Activated gamma-delta T cell treated with Interleukin-2 at 50 U/mL for 16 hours (primary cell): Measurements from ENCODE around the gene ATF5.
"Not testable (repeated sequence)": the region's sequence is repeated elsewhere in the genome, so short reads cannot be mapped to it uniquely, and the experiment has no call there.

Experiments
- DNase-seq: peaks from one replicate; pipeline ENCODE4 v3.0.0-alpha.2; 2020

The ATF5 gene

DNA sequence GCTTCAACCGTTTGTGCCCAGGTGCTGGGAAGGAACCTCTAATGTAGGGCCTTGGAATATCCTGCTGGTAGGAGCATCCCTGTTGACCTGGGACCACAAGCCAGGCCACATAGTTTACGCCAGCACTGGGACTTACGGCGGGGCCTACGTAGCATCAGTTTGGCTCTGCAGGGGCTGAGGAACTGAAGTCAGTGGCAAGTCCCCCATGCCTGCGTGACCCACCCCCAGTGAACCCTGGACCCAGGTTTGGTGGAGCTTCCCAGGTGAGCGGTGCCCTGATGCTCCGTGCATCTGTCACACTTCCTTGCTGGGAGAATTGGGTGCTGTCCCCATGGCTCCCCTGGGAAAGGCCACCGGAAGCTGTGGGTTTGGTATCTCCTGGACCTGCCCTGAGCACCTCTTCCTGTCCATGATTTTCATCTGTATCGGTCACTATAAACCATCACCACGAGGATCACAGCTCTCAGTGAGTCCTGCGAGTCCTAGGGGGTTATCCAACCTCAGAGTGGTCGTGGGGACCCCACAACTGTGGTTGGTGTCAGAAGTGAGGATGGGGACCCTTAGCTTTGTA lies 22.0 kb downstream of the ATF5 start:
- DNase-seq, result no peak

DNA sequence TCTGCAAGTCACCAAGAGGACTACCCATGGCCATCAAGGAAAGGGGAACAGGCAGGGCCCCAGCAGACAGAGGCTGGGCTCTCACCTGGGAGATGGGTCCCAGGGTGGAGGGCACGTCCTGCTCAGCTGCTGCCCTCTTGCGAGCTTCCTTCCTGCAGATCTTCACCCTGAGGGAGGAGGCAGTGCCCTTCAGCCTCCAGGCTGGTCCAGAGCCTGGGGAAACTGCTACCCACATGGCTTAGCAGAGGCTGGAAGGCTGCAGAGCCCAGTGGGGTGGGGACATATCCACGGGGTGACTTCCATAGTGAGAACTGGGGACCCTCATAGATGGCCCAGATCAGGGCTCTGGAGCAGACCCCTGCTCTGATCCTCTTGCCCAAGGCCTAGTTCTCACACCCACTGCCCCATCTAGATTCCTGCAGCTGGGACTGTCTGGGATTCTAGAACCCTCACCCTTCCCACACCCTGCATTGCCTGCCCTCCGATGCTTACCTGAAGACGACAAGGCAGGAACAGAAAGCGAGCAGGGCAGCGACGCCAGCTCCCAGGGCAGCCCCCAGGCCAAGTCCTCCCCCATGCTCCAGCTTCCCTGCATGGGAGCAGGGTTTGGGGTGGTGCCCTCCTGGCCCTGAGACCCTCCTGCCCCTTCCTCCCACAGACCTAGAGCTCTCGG lies 22.9 kb downstream of the ATF5 start:
- DNase-seq, result no peak

DNA sequence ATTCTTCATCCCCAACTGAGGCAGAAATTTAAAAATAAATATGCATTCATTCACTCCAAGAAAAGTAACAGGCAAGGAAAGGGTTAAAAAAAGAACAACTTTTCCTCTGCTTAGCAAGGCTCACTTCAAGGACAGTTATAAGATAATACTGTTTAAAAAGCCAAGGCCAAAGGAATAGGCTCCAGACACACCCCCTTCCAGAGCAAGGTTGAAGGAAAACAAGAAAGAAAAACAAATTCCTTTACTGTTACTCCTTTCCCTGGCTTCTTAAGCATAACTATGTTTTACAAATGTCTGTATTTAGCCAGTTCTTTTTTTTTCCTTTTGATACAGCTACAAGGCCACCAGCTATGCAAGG lies 23.5 kb downstream of the ATF5 start:
- no peak for DNase-seq

DNA sequence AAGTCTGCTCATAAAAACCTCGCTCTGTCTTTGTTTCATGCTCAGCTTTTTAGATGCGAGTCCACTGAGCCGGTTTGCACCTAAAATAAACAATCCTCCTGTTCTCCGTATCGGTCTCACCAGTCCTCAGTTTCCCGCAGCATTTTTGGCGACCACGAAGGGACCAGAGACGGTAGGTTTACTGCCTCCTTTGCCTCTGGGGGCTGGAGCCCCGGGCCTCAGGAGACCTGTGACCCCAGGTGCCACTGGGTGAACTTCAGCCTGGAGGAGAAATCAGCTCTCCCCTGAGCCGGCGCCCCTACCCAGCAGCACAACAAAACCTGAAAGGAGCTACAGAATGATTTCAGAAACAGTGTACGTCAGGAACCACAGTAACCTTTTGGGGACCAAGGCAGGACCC lies 23.9 kb downstream of the ATF5 start:
- DNase-seq, result no peak

DNA sequence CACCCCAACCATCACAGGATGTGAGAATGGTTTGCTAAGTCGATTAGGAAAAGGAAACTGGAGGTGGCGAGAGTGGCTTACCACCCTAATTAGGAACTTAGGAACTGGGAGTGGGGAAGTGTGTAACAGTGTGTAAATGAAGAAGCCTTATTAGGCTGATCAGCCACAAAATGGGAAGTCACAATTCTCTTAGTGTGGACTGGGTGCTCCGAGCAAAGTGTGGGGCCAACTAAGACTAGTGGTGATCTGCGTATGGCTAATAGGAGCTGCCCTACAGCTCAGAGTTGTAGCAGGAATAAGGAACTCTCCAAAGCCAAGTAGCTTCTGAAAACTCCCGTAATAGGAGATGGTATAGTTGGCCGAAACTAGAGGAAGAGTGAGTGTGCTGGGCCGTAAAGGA lies 24.4 kb downstream of the ATF5 start:
- no peak for DNase-seq

DNA sequence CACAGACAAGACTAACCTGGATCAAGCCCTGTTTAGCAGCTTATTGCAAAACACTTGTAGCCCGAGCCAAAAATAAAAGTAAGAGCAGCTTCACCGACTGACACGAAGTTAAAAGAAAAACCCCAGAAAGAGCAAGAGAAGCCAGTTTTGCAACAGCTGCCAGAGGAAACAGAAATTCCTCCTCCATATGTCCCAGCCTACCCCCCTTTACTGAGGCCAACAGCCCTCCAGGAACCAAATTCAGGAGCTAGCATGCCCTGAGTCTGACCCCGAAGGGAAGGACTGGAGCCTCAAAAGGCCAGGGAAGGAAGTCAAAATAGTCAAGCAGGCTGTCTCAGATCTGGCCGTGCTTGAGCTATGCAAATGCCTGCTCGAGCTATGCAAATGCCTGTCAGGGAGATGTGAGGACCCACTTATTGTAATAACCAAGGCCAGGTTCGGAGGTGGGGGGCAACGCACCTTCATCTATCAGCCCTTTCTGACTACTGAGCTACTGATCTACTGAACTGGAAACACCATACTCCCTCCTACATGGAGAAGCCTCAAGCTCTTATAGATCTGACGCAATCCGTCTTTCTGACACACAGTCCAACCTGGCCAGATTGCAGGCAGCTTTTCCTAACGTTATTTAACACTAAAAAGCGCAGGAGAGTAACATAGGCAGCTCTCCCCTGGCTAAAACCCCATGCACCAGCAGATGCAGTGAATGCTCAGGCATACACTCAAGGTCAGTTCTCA lies 25.3 kb downstream of the ATF5 start:
- DNase-seq, result no peak

DNA sequence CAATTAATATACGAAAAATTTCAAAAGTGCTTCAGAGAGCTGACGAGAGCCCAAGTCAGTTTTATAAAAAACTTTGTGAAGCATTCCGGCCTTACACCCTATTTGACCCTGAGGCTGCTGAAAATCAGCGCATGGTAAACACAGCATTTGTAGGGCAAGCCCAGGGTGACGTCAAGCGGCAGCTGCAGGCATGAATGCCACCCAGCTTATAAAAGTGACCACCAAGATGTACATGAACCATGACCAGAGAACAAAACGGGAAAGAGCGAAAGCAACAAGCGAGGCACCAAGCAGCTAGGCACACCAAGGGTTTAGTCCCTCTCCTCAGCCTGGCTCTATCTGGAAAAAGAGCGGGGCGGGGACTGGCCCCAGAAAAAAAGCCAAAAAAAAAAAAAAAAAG lies 25.9 kb downstream of the ATF5 start:
- no peak for DNase-seq

DNA sequence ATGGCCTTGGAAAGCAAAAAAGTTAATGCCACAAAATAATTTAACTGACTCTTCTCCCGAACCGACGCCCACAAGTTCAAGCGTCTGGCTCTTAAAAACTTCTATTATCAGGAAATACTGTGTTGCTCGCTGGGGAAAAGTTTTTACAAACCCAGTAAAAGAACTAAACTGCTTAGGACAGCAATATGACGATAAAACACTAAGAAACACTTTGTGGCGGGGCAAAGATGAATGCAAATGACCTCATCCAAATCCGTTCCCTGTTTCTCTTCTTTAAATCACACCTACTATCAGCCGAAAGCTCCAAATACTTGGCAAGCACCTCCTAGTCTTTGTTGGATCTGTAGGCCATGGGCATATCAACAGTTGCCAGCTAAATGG lies 27.1 kb downstream of the ATF5 start:
- DNase-seq, result no peak

DNA sequence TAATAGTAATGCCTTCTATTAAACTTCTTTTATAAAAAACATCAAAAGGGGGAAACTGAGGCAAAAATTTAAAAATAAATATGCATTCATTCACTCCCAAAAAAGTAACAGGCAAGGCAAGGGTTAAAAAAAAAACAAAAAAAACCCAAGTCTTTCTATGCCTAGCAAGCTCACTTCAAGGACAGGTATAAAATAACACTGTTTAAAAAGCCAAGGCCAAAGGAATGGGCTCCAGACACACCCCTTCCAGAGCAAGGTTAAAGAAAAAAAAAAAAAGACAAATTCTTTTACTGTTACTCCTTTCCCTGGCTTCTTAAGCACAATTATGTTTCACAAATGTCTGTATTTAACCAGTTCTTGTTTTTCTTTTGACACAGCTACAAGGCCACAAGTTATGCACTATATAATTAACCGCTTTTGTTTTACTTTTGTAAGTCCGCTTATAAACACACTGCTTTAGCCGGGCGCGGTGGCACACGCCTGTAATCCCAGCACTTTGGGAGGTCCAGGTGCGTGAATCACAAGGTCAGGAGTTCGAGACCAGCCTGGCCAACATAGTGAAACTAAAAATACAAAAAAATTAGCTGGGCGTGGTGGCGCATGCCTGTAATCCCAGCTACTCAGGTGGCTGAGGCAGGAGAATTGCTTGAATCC lies 28.4 kb downstream of the ATF5 start:
- DNase-seq, result no peak

DNA sequence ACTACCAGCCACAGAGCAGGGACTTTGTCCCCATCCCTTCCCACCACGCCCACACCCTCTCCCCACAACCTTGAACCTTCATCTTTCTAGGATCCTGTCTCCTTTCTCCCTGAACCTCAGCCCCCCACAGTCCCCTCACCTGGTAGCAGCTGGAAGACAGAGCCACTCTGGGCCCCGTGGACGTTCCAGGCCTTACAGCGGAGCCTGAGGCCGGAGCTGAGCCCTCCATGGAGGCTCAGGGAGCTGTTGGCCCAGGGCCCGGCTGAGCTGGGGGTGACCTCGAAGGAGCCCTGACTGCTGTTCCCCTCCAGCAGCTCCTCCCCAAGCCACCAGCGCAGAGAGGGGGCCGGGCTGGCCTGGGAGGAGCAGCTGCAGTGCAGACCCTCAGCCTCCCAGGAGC lies 29.1 kb downstream of the ATF5 start:
- DNase-seq, result not testable (repeated sequence)

DNA sequence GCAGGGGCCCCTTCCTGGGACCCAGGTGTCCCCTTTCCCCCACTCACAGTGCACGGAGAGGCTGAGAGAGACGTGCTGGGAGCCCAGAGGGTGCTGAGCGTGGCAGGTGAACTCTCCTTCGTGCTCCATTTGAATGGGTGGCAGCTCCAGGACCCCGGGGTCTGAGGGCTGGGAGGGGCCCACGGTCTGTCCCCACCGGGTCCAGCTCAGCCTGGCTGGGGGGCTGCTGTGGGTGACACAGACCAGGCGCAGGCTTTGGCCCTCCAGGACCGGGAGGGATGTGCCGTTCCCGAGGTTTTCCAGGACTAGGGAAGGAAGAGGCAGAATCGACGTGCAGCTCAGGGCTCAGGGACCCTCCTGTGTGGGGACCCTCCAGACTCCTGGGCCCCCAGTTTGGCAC lies 29.6 kb downstream of the ATF5 start:
- DNase-seq, result not testable (repeated sequence)

DNA sequence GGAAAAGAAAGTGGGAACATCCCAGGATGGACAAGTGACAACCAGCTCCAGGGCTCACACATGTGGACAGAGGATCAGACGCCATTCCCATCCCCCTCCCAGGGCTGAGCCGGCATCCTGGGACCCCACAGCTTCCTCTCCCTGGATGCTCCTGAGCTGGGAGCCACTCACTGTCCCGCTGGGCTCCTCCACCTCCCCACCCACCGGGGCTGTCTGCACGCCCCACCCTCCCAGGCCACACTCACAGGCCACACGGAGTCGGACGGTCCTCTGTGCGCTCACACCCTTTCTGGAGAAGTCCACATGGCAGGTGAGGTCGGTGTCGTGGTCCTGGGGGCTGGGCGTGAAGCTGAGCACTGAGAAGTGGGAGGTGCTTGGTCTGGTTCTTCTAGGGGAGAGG lies 30.9 kb downstream of the ATF5 start:
- not testable (repeated sequence) for DNase-seq

DNA sequence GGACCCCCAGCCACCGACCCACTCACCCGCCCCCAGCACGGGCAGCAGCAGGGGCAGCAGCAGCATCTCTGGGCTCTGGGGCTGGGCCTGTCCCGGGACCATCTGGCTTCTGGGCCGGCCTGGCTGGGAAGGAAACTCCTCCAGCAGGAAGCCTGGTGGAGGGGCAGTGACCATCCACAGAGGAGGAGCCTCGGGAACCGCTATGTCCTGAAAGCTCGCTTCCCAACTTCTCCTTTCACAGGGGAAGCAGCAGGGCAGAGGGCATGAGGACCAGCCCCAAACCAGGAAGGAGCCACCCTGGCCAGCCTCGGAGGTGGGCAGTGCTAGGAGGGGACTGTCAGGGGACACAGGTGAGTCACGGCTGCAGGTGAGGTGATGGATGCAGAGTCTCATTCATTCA lies 32.0 kb downstream of the ATF5 start, which contains the start of gene SIGLEC11:
SIGLEC11 (minus strand) TSS at position 193 of the 400 bp plus-strand sequence; CDS start at position 102, 91 bp downstream.
- not testable (repeated sequence) for DNase-seq

DNA sequence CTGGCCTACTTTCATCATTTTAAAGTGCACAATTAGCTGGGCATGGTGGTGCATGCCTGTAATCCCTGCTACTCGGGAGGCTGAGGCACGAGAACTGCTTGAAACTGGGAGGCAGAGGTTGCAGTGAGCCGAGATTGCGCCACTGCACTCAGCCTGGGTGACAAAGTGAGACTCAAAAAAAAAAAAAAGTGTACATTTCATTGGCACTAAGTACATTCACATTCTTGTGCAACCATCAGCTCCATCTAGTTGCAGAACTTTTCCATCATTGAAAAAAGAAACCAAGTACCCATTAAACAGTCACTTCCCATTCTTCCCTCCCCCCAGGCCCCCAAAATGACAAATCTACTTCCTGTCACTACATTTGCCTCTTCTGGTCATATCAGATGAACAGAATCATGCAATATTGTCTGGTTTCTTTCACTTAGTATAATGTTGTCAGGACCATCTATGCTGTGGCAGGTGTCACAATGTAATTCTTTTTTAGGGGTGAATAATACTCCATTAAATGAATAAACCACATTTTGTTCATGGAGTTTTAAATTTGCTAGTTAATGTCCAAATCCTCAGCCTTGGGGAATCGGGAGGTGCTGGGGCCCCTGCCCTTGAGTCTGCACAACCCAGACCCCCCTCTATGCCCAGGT lies 39.4 kb downstream of the ATF5 start:
- no peak for DNase-seq

DNA sequence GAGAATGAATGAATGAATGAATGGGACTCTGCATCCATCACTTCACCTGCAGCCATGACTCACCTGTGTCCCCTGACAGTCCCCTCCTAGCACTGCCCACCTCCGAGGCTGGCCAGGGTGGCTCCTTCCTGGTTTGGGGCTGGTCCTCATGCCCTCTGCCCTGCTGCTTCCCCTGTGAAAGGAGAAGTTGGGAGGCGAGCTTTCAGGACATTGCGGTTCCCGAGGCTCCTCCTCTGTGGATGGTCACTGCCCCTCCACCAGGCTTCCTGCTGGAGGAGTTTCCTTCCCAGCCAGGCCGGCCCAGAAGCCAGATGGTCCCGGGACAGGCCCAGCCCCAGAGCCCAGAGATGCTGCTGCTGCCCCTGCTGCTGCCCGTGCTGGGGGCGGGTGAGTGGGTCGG lies 40.4 kb downstream of the ATF5 start:
- DNase-seq, result not testable (repeated sequence)

DNA sequence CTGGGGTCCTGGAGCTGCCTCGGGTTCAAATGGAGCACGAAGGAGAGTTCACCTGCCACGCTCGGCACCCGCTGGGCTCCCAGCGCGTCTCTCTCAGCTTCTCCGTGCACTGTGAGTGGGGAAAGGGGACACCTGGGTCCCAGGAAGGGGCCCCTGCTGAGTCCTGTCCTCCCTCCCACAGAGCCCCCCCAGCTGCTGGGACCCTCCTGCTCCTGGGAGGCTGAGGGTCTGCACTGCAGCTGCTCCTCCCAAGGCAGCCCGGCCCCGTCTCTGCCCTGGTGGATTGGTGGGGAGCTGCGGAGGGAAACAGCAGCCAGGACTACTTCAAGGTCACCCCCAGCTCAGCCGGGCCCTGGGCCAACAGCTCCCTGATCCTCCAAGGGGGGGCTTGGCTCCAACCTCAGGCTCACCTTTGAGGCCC lies 43.0 kb downstream of the ATF5 start:
- DNase-seq, result no peak

DNA sequence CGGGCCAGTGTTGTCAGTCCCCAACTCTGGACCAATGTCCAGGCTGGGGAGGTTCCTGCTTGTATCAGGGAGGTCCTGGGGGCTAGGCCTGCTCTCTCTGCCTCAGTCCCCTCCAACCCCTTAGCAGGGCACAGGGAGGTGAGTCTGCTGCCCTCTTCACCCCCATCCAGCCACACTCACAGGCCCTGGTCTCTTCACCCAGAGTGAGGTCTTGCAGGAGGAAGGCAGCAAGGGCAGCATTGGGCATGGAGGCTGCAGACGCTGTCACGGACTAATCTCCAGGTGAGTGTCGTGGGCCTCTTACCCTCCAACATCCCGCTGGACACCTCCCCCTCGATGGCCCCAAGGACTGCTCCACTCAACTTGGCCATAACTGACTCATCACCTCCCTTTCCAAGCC lies 43.8 kb downstream of the ATF5 start:
- no peak for DNase-seq

DNA sequence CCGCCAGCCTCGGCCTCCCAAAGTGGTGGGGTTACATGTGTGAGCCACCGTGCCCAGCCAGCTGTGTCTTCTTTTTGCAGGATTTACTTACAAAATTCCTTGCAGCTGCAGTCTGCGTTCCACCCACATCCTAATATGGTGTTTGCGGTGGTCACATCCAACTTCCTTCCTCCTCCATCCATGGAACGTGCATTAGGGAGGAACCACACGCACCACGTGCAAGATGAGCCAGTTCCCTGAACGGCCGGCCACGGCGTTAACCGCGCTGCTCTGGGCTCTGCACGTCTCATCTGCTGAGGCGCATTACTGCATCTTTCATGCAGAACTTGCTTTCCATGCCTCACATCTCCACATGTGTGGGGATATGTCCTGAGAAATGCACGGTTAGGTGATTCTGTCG lies 45.0 kb downstream of the ATF5 start:
- DNase-seq, result no peak

DNA sequence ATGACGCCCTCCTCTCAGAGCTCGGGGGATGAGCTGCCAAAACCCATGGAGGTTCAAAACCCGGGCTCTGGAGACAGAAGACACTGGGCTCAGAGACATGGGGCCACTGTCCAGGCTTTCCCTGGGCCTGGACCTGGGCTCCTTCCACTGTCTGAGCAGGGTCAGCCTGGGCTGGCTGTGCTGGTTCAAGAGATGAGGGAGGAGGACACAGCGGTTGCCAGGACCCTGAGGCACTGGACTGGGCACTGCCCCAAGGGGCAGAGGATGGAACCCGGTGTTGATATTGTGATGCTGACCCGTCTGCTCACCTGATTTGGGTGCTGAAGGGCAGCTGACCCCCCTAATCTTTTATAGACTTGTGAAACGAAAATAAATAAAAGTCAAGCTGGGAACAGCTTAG lies 46.0 kb downstream of the ATF5 start:
- DNase-seq, result no peak

DNA sequence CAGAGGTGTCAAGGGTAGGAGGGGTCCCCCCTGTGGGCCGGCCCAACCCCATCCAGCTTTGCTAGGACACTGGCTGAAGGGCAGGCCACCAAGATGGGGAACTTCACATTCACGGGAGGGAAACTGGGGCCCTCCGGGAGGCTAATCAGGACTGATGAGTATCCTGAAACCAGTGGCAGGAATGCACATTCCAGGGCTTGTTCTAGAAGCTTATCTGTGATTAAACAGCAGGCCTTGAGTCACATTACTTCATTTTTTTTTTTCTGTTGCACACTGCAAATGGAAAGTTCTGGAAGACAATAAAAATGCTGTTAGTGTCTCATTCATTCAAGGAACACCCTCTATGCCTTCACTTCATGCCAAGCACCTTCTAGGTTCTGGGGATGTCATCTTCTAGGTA lies 47.5 kb downstream of the ATF5 start:
- no peak for DNase-seq

DNA sequence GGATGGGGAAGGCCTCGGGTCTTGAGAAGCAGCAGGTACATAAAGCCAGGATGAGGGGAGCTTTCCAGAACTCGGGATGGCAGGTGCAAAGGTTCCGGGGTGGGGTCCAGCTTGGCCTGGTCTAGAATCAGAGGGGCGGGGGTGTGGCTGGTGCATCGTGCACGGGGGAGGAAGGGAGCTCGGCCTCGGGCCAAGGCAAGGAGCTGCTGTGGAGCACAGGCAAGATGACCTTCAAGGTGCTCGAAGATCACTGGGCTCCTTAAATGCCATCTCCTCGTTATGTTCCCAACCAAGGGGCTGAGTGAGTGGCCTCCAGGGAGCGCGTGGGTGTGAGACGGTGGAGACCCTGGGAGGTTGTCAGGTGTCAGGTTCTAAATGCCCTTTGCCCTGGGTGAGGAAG lies 48.1 kb downstream of the ATF5 start:
- DNase-seq, result no peak

DNA sequence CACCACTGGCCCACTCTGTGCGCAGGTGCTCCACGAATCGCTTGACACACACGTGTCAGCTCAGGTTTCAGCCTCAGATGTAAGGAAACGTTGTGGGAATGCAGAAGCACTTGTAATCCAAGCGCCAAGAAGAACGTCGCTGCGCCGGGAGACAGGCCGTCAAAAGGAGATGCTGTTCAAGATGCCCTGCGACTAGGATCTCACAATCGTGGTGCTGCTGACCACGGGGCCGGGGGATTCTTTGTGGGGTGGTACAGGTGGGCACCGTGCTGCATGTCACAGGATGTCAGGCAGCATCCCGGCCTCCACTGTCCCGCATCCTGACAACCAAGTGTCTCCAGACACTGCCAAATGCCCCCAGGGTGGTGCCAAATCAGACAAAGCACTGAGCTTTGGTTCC lies 48.9 kb downstream of the ATF5 start:
- DNase-seq, result no peak

DNA sequence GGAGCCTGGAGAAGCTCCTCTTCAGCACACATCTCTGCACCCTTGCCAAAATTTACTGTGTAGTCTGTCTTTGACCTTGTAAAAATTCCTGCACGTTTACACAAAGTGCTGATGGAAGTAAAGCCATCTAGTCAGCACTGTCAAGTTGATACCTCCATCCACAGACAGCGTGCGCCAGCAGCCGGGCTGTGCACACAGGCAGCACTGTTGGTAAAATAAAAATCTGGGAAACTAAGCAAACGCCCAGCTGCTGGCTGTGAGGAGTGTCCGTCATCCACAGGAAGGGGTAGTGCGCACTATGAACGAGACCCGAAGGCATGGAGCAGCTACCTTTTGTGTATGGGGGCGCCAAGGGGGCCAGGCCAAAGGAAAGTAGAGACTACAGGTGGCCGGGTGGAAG lies 49.3 kb downstream of the ATF5 start:
- DNase-seq, result no peak
